ENCODE measurements around the gene FYB2.
"Not testable (repeated sequence)": the region's sequence is repeated elsewhere in the genome, so short reads cannot be mapped to it uniquely, and the experiment has no call there.

The FYB2 gene

DNA sequence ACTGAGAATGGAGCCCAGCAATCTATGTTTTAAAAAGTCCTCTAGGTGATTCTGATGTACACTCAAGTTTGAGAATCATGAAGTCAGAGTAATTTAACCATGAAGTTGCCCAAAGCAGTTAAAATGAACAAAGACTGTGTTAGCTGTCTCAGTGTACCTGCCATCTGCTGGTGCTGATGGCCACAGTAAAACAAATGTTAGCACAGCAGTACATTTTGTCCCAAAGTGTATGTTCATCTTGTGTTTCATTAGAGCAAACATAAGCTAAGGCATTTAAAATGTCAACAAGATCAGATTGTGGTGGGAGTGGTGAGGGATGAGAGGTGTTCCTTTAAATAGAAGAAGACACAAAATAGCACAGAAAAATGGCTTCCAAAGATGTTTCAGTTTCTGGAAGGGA is 31.1 kb downstream of the FYB2 start:
- no peak for DNase-seq

DNA sequence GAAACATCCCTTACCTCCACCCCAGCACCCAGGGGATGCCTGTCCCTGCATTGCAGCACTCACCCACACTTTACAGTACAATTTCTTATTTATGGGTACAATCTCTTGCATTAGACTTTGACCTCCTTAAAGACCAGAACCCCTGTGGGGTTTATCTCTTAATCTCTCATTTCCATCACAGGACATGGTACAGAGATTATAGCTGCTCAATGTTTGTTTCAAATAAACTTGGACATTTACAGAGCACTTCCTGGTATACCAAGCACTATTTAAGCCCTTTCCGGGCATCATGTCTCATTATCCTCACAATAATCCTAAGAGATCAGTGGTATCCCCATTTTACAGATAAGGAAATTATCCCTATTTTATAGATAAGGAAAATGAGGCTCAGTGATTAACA is 31.9 kb downstream of the FYB2 start:
- no peak for DNase-seq

DNA sequence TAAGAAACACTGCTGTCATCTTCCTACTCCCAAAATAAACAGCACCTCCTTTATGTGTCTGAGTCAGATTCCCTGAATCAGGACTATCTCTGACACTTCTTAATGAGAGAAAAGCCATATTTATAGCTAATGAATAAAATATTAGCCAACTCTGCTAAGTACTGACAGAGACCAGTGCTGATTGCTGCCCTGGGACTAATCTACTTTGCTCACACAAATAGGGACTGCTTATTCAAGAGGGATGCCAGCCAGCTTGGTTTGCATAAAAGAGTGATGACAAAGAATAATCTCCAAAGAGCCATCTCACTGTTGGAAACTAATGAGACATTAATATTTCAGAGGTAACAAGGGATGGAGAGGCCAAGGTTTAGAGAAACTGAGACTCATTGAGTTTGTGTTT is 36.4 kb downstream of the FYB2 start:
- no peak for DNase-seq

DNA sequence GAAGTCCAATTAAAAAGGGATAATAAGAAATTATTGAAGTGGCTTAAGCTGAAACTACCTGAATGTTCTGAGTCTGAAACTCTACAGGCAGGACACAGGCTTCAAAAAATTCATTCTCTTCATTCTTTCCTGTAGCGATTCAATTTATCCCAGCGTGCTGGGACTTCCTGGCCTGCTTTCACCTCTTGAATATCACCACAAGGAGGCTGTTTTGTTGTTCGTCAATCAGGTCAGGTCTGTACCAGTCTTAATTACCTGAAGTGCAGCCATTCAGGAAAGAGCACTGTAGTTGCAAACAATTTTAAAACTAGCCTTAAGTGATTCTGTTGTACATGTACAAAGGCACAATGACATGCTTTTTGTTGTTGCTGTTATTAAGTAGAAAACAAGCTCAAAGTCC is 38.4 kb downstream of the FYB2 start:
- DNase-seq, result no peak

DNA sequence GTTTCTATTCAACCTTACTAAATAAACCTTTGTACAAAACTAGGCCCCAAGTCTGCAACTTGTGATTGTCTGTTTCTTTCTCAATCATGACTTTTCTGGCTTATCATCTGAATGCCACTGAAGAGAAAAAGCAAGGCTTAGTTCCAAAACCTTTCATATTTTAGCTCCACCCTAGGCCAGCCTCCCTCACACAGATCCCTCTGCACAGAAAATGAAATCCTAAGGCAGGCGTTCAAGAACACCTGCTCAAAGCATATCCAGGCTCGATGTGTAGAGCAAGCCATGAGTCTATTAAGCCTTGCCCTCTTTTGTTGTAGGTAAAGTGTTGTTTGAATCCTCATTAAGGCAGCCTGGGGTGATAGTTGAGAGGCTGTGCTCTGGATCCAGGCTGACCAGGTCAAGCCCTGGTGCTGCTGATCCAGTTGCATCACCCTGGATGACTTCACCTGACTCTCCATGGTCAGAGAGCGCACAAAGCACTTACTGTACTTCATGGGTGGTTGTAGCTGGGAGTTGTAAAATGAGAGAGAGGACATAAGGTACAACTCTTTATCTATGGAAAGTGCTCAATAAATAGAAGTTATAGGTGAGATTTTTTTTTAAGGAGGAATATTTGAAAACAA is 39.0 kb downstream of the FYB2 start:
- DNase-seq, result no peak

DNA sequence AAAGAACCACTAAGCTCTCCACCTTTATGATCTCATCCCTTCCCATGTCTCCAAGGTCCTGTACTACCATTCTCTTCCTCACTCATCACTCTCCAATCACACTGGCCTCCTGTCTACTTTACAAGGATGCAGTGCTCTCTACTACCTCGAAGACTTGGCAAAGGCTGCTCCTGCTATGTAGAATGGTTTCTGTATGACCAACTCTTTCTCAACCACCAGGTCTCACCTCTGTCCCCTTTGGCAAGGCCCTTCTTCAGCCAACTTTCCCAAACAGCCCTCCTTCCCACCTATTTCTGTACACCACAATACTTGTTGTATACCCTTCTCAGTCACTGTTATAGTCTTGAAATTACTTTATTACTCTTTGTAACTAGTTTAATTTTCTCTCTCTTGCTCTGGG is 41.2 kb downstream of the FYB2 start:
- DNase-seq, result no peak

DNA sequence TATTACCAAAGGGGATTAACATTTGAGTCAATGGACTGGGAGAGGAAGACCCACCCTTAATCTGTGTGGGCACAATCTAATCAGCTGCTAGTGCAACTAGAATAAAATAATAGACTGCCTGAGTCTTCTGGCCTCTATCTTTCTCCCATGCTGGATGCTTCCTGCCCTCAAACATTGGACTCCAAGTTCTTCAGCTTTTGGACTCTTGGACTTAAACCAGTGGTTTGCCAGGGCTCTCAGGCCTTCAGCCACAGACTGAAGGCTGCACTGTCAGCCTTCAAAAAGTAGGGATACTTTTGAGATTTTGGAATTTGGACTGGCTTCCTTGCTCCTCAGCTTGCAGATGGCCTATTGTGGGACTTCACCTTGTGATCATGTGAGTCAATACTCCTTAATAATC is 44.5 kb downstream of the FYB2 start:
- DNase-seq, result not testable (repeated sequence)

DNA sequence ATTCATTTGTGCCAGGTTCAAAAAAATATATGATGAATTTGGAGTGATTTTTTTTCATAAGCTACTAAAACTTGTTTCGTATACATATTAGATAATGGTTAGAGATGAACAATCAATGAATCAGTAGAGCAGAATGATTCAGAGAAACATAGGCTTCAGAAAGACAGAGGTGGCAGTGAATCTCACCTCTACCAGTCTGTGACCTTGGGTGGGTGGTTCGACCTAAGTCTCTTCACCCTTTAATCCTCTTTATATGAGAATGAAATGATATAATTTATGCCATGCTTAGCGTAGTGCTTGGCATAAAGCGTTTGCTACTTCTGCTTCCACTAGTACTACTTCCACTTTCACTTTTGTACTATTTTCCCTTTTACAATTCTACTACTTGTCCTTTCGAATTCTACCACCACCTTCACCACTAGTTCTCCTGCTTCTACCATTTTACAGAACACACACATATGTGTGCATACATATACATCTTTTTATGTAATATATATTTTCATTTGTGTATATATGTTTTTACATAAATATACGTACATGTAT is 45.1 kb downstream of the FYB2 start:
- no peak for DNase-seq

DNA sequence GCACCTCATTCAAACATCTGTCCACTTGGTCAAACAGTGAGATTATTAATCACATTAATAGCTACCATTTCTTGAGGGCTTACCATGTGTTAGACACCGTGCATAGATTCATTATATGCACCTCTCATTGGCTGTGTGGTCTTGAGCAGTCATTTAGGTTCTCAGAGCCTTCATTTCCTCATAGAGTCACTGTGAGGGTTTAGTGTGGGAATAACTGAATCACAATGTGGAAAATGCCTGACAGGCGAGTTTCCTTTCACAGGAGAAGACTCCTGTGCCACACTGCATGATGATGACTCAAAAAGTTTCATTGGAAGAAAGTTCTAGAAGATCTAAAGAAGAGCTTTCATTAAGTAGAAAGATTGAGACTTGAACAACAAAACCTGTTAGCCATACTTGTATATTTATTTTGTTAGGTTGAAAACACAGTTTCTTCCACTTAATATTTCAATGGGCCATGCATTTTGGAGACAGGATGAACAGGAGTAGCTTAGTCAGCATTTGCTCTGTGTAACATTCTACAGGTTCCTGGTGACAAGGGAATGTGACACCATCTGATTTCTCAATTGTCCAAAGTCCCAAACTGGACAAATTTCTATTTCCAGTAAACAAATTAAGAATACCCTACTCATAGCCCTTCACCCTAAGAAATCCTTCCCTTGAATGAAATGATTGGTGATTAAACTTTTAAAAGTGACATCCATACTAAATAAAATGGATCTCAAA is 45.7 kb downstream of the FYB2 start:
- DNase-seq, result no peak

DNA sequence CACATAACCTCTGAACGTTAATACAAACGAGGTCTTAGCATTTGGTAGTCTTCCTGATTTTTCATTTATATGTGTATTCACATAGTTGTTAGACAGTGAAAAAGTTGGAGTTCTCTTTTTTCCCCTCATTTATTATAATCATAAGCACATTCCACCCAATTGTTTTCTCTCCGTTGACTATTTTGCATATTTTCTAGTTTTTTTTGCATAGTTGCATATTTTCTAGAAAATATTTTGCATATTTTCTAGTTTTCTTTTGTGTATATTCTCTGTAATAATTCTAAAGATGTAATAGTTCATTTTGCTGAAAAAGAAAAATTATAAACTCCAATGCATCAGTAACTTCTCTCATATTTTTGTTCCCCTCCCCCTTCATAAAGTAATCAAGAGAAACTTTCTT is 47.5 kb downstream of the FYB2 start:
- no peak for DNase-seq

DNA sequence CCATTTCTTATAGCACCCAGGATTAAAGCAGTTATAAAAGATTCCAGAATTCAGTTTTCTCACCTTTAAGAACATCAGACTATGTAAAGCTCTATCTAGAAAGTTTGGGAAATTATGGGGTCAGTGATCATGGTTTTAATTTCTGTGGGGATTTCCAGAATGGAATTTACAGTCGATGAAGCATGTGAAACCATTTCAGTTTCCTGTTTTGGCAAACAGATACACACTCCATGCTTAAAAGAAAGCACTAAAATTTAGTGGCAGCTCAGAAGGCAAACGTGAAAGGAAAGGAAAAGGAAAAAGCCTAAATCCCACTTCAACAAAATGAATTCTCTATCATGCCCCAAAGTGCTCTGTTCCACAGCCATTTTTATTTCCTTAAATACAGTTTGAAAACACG is 60.4 kb downstream of the FYB2 start:
- no peak for DNase-seq

DNA sequence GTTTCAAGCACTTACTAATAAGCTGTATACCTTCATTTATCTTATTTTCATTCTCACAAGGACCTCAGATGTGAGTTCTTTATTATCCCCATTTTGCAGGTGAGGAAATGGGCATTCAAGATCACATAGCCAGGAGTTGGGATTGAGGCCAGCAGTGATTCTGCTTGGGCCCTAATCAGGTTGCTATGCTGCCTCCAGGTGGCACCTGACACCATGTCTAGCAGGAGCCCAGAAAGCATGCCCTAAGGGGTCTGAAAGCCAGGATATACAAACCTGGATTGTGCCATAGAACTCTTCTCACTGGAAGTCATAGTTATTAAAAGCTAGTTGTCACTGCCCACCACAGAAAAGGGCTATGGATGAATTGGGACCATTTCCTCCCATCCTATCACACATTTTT is 61.1 kb downstream of the FYB2 start:
- no peak for DNase-seq

DNA sequence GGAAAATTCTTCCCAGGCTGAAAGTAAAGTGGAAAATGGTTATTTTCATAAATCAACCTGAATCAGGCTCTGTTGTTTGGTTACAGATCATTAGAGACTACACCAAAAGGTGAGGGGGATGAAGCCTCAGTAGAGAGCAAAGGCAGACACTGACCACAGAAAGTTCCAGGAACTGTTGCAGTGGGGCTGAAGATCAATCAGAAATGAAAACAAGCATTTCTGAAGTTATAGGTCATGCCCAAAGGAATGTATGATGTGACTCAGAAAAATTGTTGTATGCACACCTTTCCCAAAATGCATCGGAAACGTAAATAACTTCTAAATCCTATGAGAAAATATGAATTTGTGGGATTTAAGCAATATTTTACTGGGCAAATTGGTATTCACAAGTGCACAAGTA is 63.3 kb downstream of the FYB2 start:
- DNase-seq, result no peak

DNA sequence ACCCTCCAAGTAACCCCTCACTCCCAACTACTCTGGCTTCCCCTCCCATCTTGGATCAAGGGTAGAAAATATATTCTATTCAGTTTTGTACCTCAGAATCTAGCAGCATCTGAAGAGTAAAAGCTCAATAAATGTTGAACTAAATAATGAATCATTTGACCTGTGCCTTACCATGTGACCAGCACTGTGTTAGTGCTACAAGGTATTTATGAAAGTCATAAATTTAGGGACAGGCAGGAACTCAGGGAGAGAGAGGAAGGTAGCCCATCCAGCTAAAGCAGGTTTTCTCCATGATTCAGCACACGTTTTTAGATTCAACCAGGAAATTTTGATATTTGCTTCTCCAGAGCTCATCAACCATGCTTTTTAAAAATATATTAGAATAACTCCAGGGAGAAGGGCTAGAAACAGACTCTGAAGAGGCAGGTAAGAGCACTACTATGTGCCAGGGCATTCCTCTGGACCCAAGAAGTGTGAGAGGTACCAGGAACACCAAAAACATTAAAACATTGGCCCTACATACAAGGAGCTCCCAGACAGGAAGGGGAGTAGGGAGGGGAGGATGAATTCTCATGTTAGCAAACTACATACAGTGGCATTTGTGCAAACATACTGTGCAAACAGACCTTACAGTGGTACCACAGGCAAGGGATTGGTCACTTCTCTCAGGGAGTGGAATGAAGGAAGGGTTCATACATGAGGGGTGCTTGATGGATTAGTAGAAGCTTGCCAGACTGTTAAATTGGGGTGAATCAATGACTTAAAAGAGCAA is 64.3 kb downstream of the FYB2 start:
- no peak for DNase-seq

DNA sequence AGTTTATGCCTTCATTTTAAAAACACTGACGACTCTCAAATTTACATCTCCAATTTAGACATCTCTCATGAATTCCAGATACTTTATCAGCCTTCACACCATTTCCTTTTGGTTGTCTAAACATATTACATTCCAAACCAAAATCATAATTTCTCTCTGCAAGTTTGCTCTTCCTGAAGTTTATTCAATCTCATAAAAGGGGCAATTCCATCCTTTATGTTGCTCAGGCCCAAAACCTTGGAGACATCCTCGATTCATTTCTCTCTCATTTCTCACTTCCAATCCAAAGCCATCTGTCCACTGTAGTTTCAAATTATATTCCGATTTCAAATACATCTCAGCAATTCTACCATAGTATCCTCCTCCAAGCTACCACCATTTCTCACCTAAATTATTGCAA is 74.0 kb downstream of the FYB2 start:
- DNase-seq, result no peak

DNA sequence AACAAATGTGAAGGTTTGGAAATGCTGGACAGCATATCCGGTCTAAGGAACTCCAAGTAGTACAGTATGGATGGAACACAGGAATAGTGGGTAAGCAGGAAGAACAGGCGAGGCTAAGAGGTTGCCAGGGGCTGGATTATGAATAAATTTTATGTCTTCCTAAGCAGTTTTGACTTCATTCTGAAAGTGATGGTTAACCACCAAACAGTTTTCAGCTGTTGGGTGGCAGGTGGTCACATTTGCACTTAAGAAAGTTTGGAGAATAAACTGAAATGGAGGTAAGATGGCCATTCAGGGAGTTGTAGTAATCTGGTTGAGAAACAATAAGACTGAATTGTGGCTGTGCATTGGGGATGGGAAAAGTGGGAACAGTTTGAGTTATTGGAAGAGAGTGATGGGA is 90.2 kb downstream of the FYB2 start:
- DNase-seq, result no peak

DNA sequence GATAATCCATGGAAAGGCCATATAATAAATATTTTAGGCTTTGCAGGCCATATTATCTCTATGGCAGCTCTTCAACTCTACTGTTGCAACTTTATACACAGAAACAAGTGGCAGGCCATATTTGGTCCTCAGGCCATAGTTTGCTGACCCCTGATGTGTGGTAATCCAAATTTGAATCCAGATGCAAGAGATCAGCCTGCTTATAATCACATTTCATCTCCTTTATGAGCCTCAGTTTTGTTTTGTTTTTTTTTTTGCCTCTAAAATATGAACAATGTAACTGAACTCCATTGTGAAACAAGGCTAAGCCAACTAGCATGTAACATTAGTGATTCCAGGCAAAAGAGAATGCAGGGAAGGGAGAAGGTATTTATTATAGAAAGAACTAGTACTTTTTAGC is 92.5 kb downstream of the FYB2 start:
- no peak for DNase-seq

DNA sequence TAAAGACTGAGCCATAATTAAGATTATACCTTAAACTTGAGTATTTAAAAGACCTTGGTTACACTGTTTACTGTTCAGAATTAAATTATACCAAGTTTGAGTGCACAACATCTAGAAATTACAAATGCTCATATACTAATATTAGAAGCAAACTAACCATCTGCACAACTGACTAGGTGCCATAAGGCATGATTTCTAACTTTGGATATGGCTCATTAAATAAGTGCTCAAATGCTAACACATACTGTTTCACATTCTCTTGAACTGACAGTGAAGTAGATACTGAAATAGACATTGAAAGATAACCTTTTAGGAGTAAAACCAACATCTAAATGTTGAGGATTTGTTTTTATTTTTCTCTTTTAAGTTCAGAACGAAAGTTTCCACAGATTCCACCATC is 100.0 kb downstream of the FYB2 start:
- no peak for DNase-seq

DNA sequence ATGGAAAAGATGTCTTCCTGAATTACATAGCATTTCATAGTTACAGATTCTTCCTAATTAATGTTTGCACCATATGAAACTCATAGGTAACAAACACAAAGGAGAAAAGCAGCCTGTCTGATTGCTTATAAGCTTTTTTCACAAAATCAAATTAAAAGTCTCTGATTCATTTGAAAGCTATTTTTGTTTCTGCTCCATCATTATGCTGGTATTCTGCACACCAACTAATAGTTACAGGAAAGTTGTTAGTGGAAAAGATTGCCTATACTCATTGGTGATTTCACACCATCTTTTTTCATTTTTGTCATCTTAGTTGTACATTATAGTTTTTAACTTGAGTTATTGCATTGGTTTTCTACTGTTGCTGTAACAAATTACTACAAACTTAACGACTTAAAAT is 104.0 kb downstream of the FYB2 start:
- no peak for DNase-seq

DNA sequence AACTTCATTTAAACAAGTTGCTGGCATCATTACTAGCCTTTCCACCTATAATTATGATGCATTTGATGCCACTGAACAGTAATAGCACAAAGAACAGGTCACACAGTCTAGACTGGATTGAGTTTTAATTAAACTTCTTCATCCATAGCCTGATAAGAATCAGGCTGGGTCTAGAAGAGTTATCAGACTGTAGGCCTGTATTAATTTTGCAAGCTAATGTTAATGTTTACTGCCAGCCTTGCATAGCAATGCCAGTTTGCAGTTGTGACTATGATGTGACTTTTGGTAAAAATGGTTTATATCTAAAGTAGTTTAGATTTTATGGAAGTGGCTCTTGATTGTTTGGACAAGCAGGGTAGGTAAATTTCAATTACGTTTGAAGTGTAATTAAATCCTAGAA is 106.1 kb downstream of the FYB2 start:
- DNase-seq, result no peak

DNA sequence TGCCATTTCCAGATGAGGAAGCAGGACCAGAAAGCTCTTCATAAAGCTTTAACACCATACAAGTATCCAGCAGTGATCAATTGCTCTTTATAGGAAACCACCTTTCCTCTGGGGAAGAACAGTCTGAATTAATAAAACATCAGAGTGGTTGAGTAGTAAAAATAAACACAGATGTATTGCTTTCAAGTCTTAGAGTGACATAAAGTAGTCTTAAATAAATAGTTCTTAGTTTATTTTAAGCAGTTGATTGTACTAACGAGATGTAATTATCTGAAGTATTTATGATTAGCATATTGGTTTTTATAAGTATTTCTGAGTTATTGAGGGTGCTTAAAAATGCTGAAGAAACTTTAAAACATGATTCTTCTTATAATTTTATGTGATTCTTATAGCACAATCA is 107.1 kb downstream of the FYB2 start:
- no peak for DNase-seq

DNA sequence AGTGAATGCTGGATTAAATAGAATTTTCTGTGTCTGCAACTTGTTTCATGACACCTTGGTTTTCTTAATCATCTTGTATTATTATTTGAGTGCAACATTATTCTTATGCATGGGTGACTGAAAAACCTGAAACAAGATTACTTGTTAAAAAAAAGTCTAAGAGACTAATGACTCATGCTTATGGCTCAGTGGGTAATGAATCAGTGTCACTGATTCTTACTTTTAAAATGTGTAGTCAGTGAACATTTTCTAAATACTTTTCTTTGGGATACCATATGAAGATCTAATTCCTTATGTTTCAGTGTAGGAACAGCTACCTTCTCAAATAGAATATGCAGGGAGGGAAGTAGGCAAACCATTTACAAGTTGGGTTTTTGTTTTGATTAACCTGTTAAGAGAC is 108.6 kb downstream of the FYB2 start:
- no peak for DNase-seq

DNA sequence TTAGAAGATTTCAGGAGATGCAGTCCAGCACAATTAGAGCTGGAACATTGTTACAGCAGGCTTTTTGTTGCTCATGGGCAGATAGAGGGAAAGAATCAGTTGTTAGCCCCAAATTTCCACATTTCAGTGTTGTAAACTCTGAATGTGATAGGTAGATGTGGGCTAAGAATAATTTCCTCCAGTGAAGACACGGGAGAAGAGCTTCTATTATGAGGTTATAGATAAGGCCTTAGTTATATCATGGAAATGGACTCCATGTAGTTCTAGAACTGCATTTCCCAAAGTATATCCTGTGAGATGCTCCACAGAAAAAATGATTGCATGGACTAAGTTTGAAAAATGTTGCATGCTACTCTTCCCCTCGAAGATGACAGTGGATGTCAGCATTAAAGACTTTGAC is 109.2 kb downstream of the FYB2 start:
- no peak for DNase-seq

DNA sequence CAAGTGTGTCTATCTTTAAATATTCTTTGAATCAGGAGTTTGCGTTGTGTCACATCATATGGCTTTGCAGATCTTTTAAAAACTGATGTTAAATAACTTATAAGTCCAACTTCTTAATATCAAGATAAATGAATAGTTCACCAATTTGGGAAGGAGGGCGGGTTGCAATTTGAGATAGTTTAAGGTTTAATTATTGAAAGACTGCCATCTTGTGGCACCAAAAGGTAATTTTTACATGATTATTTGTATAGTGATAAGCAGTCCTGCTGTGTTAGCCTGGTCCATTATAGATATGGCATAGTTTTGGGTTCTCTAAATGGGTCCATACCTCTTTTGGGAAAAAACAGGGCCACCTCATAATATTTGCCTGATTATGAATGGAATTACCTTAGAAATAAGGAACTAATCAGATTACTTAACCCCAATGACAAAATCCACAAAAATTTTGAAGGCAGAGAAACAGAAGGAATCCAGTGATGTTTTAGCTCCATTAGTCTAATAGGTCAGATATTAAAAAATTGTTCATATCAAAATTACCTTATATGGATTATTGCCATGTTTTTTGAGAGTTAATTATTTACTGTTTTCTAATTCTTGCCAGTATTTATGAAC is 109.8 kb downstream of the FYB2 start:
- no peak for DNase-seq
